GM23338 (cell line): ENCODE results near the gene TNFRSF21. TPM values are rescaled to one million over a fixed set of nuclear protein-coding genes. Genes with fewer than 3 reads are reported as not detected.
A peak's percentile ranks its signal among the peaks of the same experiment; 100 is the strongest.

Experiments
- ATAC-seq: fragments of 200-7000 bp; cut with Tn5 transposase; 3 replicates; pipeline ENCODE4 v1.9.1; 2020
- DNase-seq: peaks from one replicate; pipeline ENCODE4 v3.0.0-alpha.2; 2015; ENCODE audit warnings: low spot score
- H2AFZ ChIP-seq: fragments of 200-600 bp; sonication (generic); 2 replicates; pipeline ENCODE4 v1.8.0; 2016; ENCODE audit warnings: antibody characterized with exemption, mild to moderate bottlenecking, moderate library complexity
- H3F3A ChIP-seq: fragments of 200-600 bp; sonication (generic); replicated peaks from 2 replicates; pipeline ENCODE4 v1.8.0; 2017; ENCODE audit warnings: antibody characterized with exemption, mixed run types, low read depth
- H3K27ac ChIP-seq: fragments of 200-600 bp; sonication (generic); 2 replicates; pipeline ENCODE4 v1.6.1; 2016; ENCODE audit warnings: low read depth
- H3K27me3 ChIP-seq: fragments of 200-600 bp; sonication (generic); 2 replicates; pipeline ENCODE4 v1.8.0; 2016; ENCODE audit warnings: mild to moderate bottlenecking, mixed run types, moderate library complexity; ENCODE audit not compliant: insufficient read depth
- H3K36me3 ChIP-seq: fragments of 200-600 bp; sonication (generic); 2 replicates; pipeline ENCODE4 v1.8.0; 2016; ENCODE audit warnings: mild to moderate bottlenecking; ENCODE audit not compliant: insufficient read depth
- H3K4me1 ChIP-seq: fragments of 200-600 bp; sonication (generic); 2 replicates; pipeline ENCODE4 v1.8.0; 2016; ENCODE audit warnings: mild to moderate bottlenecking, moderate library complexity; ENCODE audit not compliant: insufficient read depth
- H3K4me2 ChIP-seq: fragments of 200-600 bp; sonication (generic); 2 replicates; pipeline ENCODE4 v1.7.1; 2017; ENCODE audit warnings: mixed run types
- H3K4me3 ChIP-seq: fragments of 200-600 bp; sonication (generic); 2 replicates; pipeline ENCODE4 v1.6.1; 2016; ENCODE audit warnings: mixed run types
- H3K79me2 ChIP-seq: fragments of 200-600 bp; sonication (generic); replicated peaks from 2 replicates; pipeline ENCODE4 v1.8.0; 2017; ENCODE audit warnings: mild to moderate bottlenecking; ENCODE audit not compliant: insufficient read depth
- H3K9me2 ChIP-seq: fragments of 200-600 bp; sonication (generic); 2 replicates; pipeline ENCODE4 v1.8.0; 2017; ENCODE audit not compliant: insufficient read depth
- H4K20me1 ChIP-seq: fragments of 200-600 bp; sonication (generic); replicated peaks from 2 replicates; pipeline ENCODE4 v1.8.0; 2017; ENCODE audit warnings: mild to moderate bottlenecking; ENCODE audit not compliant: insufficient read depth
- H3K27ac Mint-ChIP-seq: 2 replicates; pipeline ENCODE4 v1.8.0; 2020; ENCODE audit warnings: inconsistent platforms, mild to moderate bottlenecking, moderate library complexity, mixed read lengths
- H3K27me3 Mint-ChIP-seq: 3 replicates; pipeline ENCODE4 v1.8.0; 2022; ENCODE audit warnings: low read depth, mild to moderate bottlenecking, moderate library complexity, mixed read lengths, inconsistent platforms; ENCODE audit not compliant: insufficient read depth, poor library complexity
- H3K36me3 Mint-ChIP-seq: 3 replicates; pipeline ENCODE4 v1.8.0; 2021; ENCODE audit warnings: low read depth, mild to moderate bottlenecking, inconsistent platforms, moderate library complexity, mixed read lengths
- H3K4me1 Mint-ChIP-seq: 3 replicates; pipeline ENCODE4 v1.8.0; 2020; ENCODE audit warnings: mild to moderate bottlenecking, inconsistent platforms, mixed read lengths
- H3K4me3 Mint-ChIP-seq: 3 replicates; pipeline ENCODE4 v1.8.0; 2021; ENCODE audit warnings: moderate library complexity, mild to moderate bottlenecking, inconsistent platforms, mixed read lengths
- H3K9me3 Mint-ChIP-seq: 3 replicates; pipeline ENCODE4 v1.8.0; 2020; ENCODE audit warnings: moderate library complexity, mild to moderate bottlenecking, inconsistent platforms, mixed read lengths
- CREB1 ChIP-seq: fragments of 250-450 bp; sonication (Bioruptor Pico); IDR thresholded peaks from 2 replicates; pipeline ENCODE4 v1.5.0; 2020; ENCODE audit warnings: low read depth, mild to moderate bottlenecking, moderate library complexity
- EZH2 ChIP-seq: fragments of 200-600 bp; sonication (generic); IDR thresholded peaks from one replicate; pipeline ENCODE4 v1.8.0; 2017; ENCODE audit warnings: antibody characterized with exemption, mild to moderate bottlenecking, low read depth; ENCODE audit not compliant: unreplicated experiment
- EZH2phosphoT487 ChIP-seq: fragments of 200-600 bp; sonication (generic); IDR thresholded peaks from one replicate; pipeline ENCODE4 v1.8.1; 2018; ENCODE audit warnings: antibody characterized with exemption; ENCODE audit not compliant: unreplicated experiment
- JUNB ChIP-seq: IDR thresholded peaks from one replicate; pipeline ENCODE4 v1.6.1; 2016; ENCODE audit warnings: antibody characterized with exemption; ENCODE audit not compliant: unreplicated experiment
- NANOG ChIP-seq: IDR thresholded peaks from 2 replicates; pipeline ENCODE4 v1.6.1; 2016; ENCODE audit warnings: antibody characterized with exemption, borderline replicate concordance
- POLR2AphosphoS5 ChIP-seq: IDR thresholded peaks from 2 replicates; pipeline ENCODE4 v1.6.1; 2016; ENCODE audit warnings: antibody characterized with exemption, low read depth
- STAT1 ChIP-seq: IDR thresholded peaks from one replicate; pipeline ENCODE4 v1.6.1; 2016; ENCODE audit warnings: antibody characterized with exemption; ENCODE audit not compliant: unreplicated experiment
- ZNF114 ChIP-seq: fragments of 250-450 bp; sonication (Bioruptor Pico); IDR thresholded peaks from 2 replicates; pipeline ENCODE4 v1.5.0; 2020; ENCODE audit warnings: mild to moderate bottlenecking, moderate library complexity
- ZNF331 ChIP-seq: fragments of 250-450 bp; sonication (Bioruptor Pico); IDR thresholded peaks from 2 replicates; pipeline ENCODE4 v1.5.0; 2020; ENCODE audit warnings: low read depth, mild to moderate bottlenecking, moderate library complexity
- polyA plus RNA-seq: library from polyadenylated mRNA; unstranded; fragments of >200 nt; fragmentation: Nextera tagmentation; extraction: Ambion mirVana; gene quantifications from 2 replicates; pipeline ENCODE4 v1.2.1, GENCODE V29; 2016
- total RNA-seq: library from RNA; depleted of rRNA; stranded (reverse); fragments of >200 nt; shearing (Covaris generic); gene quantifications from 2 replicates; pipeline ENCODE4 v1.2.3, GENCODE V29; 2014
- TF ChIP-seq, protein P1 (sequence below): IDR thresholded peaks from 2 replicates; pipeline ENCODE4 v1.6.1; 2016; ENCODE audit warnings: antibody characterized with exemption
- TF ChIP-seq, protein P2 (sequence below), 2 experiments: fragments of 200-600 bp in 1 of 2; sonication (generic) in 1 of 2; conservative IDR thresholded peaks; 2 replicates each; pipeline versions ENCODE4 v1.5.1 to v1.6.1; 2016 to 2017; ENCODE audit warnings: antibody characterized with exemption in 2 of 2, low read depth in 2 of 2, mild to moderate bottlenecking in 2 of 2, moderate library complexity in 1 of 2
- TF ChIP-seq, protein P3 (sequence below): IDR thresholded peaks from one replicate; pipeline ENCODE4 v1.6.1; 2018; ENCODE audit warnings: antibody characterized with exemption; ENCODE audit not compliant: unreplicated experiment

TNFRSF21 gene
- total and polyA plus RNA-seq, 2 experiments from 2014 or later = 22.1 to 48.1 TPM

DNA sequence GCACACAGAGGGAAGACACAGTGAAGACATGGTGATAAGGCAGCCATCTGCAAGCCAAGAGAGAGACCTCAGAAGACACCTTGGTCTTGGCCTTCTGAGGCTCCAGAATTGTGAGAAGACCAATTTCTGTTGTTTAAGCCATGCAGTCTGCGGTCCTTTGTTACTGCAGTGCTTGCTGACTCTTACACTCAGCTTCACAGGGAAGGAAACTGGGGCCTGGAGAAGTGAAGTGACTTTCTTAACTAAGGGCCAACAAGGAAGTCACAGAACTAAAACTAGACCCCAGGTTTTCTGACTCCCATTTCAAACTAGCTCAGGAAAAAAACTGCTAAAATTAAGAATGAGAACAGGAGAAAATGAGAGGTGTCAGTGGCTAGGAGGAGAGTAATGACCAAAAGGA is 74.3 kb downstream of the TNFRSF21 start:
- H2AFZ ChIP-seq = no peak overlapping the region
- H3K4me3 Mint-ChIP-seq = no peak overlapping the region
- ATAC-seq (no peak), DNase-seq (no peak)
- peaks cover 23% of the 10 kb centered on the region for H3K79me2 ChIP-seq
- peak overlapping the region; percentile 30; the same call in 1 of the 2 replicates for H3K27ac Mint-ChIP-seq
- no peaks in the 10 kb centered on the region for H3K9me3 Mint-ChIP-seq
- H3K4me2 ChIP-seq = no peak overlapping the region
- no peaks in the 10 kb centered on the region for H3K36me3 ChIP-seq
- no peaks in the 10 kb centered on the region for H3K27me3 ChIP-seq
- no peaks in the 10 kb centered on the region for H4K20me1 ChIP-seq
- H3K9me2 ChIP-seq = no peaks in the 10 kb centered on the region
- H3F3A ChIP-seq = no peaks in the 10 kb centered on the region
- no peak overlapping the region for H3K4me3 ChIP-seq
- peaks cover 29% of the 10 kb centered on the region for H3K36me3 Mint-ChIP-seq
- peaks cover 42% of the 10 kb centered on the region for H3K4me1 Mint-ChIP-seq
- peaks cover 44% of the 10 kb centered on the region for H3K4me1 ChIP-seq
- no peak overlapping the region for H3K27ac ChIP-seq
- TF ChIP-seq, protein P1, sequence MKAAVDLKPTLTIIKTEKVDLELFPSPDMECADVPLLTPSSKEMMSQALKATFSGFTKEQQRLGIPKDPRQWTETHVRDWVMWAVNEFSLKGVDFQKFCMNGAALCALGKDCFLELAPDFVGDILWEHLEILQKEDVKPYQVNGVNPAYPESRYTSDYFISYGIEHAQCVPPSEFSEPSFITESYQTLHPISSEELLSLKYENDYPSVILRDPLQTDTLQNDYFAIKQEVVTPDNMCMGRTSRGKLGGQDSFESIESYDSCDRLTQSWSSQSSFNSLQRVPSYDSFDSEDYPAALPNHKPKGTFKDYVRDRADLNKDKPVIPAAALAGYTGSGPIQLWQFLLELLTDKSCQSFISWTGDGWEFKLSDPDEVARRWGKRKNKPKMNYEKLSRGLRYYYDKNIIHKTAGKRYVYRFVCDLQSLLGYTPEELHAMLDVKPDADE = no peak
- TF ChIP-seq STAT1 (no peak), CREB1 (CRISPR knock-in tag) (no peak)
- no peaks in the 10 kb centered on the region for H3K27me3 Mint-ChIP-seq

DNA sequence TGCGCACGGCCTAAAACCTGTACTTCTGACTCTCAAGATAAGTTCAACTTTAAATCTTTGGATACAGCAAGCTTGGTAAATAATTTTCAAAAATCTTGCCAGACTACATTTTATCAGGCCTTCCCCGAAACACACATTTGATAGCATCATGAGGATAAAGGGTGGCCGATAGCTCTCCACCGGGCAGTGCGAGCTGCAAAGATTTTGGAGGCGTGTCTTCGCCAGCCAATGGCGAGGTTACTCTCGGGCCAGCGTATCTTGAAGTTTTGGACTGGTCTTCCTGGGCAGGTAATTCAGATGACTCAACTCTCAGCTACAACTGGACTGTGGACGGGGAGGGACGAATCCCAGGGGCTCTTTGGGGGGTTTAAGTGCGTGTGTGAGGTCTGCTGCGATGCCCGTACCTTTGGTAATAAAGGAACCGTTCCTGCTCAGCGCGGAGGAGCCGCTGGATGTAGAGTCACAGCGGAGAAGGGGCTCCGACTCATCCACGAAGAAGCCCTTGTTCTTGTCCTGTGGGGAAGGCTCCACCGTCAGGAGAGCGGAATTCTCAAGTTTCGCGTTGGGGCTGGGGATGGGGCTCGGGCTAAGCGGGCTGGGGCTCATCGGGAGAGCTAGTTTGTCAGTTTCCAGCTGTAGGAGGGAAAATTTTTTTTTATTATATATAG is 75.3 kb downstream of the TNFRSF21 start:
- no peak for TF ChIP-seq POLR2AphosphoS5
- no peak for TF ChIP-seq EZH2phosphoT487
- no peak for TF ChIP-seq NANOG
- TF ChIP-seq, protein P2, sequence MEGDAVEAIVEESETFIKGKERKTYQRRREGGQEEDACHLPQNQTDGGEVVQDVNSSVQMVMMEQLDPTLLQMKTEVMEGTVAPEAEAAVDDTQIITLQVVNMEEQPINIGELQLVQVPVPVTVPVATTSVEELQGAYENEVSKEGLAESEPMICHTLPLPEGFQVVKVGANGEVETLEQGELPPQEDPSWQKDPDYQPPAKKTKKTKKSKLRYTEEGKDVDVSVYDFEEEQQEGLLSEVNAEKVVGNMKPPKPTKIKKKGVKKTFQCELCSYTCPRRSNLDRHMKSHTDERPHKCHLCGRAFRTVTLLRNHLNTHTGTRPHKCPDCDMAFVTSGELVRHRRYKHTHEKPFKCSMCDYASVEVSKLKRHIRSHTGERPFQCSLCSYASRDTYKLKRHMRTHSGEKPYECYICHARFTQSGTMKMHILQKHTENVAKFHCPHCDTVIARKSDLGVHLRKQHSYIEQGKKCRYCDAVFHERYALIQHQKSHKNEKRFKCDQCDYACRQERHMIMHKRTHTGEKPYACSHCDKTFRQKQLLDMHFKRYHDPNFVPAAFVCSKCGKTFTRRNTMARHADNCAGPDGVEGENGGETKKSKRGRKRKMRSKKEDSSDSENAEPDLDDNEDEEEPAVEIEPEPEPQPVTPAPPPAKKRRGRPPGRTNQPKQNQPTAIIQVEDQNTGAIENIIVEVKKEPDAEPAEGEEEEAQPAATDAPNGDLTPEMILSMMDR (conservative IDR thresholded peaks at IDR 0.05; ENCODE audit: low read depth in 2 of 2) = no peak
- TF ChIP-seq, protein P1 = no peak
- no peak for TF ChIP-seq STAT1
- no peak for TF ChIP-seq JUNB
- no peak for TF ChIP-seq EZH2
- TF ChIP-seq ZNF331 (CRISPR knock-in tag) = no peak
- no peak for TF ChIP-seq ZNF114
- TF ChIP-seq, protein P3, sequence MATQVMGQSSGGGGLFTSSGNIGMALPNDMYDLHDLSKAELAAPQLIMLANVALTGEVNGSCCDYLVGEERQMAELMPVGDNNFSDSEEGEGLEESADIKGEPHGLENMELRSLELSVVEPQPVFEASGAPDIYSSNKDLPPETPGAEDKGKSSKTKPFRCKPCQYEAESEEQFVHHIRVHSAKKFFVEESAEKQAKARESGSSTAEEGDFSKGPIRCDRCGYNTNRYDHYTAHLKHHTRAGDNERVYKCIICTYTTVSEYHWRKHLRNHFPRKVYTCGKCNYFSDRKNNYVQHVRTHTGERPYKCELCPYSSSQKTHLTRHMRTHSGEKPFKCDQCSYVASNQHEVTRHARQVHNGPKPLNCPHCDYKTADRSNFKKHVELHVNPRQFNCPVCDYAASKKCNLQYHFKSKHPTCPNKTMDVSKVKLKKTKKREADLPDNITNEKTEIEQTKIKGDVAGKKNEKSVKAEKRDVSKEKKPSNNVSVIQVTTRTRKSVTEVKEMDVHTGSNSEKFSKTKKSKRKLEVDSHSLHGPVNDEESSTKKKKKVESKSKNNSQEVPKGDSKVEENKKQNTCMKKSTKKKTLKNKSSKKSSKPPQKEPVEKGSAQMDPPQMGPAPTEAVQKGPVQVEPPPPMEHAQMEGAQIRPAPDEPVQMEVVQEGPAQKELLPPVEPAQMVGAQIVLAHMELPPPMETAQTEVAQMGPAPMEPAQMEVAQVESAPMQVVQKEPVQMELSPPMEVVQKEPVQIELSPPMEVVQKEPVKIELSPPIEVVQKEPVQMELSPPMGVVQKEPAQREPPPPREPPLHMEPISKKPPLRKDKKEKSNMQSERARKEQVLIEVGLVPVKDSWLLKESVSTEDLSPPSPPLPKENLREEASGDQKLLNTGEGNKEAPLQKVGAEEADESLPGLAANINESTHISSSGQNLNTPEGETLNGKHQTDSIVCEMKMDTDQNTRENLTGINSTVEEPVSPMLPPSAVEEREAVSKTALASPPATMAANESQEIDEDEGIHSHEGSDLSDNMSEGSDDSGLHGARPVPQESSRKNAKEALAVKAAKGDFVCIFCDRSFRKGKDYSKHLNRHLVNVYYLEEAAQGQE = no peak
- no peak for TF ChIP-seq CREB1 (CRISPR knock-in tag)
- Histone ChIP-seq H3K27ac (peak overlapping the region; percentile 6; the same call in 1 of the 2 replicates), H3F3A (no peaks in the 10 kb centered on the region; the same call in 1 of the 2 replicates), H4K20me1 (no peaks in the 10 kb centered on the region), H3K36me3 (no peaks in the 10 kb centered on the region), H3K4me1 (peaks cover 54% of the 10 kb centered on the region), H3K79me2 (peaks cover 17% of the 10 kb centered on the region; the same call in 1 of the 2 replicates), H3K27me3 (no peaks in the 10 kb centered on the region), H3K9me2 (no peaks in the 10 kb centered on the region), H3K4me2 (no peak overlapping the region; the same call in 1 of the 2 replicates), H2AFZ (no peak overlapping the region), H3K4me3 (no peak overlapping the region)
- Mint-ChIP-seq H3K4me3 (no peak overlapping the region), H3K27me3 (no peaks in the 10 kb centered on the region), H3K27ac (peak overlapping the region; percentile 43; the same call in 1 of the 2 replicates), H3K4me1 (peaks cover 52% of the 10 kb centered on the region), H3K36me3 (peaks cover 32% of the 10 kb centered on the region), H3K9me3 (no peaks in the 10 kb centered on the region)
- ATAC-seq (peak; percentile 72), DNase-seq (no peak)
